SK-N-SH treated with all-trans-retinoic acid at 6 μM for 48 hours (cell line): ENCODE results near the gene PHETA1.
"Not testable (repeated sequence)": the region's sequence is repeated elsewhere in the genome, so short reads cannot be mapped to it uniquely, and the experiment has no call there.

Experiments used
- ARNTL ChIP-seq: fragments of 450-650 bp; formaldehyde crosslinking; IDR thresholded peaks from 2 replicates; pipeline ENCODE4 v1.5.0; 2020; ENCODE audit warnings: low read depth, mild to moderate bottlenecking, moderate library complexity, borderline replicate concordance
- RARB ChIP-seq: fragments of 250-450 bp; sonication (Bioruptor Pico); IDR thresholded peaks from 2 replicates; pipeline ENCODE4 v1.8.0; 2021; ENCODE audit warnings: mild to moderate bottlenecking, moderate library complexity
- TOX ChIP-seq: fragments of 250-450 bp; sonication (Bioruptor Pico); IDR thresholded peaks from 2 replicates; pipeline ENCODE4 v1.8.0; 2021; ENCODE audit warnings: mild to moderate bottlenecking, moderate library complexity, borderline replicate concordance
- TF ChIP-seq, protein P1 (sequence below): fragments of 250-450 bp; sonication (Bioruptor Pico); IDR thresholded peaks from 2 replicates; pipeline ENCODE4 v1.8.0; 2020; ENCODE audit warnings: mild to moderate bottlenecking, moderate library complexity, borderline replicate concordance

DNA sequence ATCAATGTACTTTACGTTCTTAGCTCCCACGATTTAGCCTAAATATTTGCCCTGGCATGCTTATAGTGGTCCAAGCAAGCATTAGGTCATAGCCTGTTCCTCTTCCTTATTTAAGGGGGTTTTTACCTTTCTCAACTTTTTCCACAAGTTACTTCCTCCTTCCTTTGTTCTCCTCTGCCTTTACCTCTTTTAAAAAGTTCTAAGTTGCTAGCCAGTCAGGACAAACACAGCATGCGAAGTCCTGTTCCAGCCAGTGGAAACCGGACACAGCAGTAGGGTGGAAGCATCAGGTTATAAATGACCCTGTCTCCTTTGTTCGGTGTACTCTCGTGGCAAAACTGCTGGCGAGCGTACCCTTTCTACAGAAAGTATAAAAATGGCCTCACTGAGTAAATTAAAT, 28.2 kb downstream of the PHETA1 start:
- TF ChIP-seq TOX, RARB, ARNTL (CRISPR knock-in tag): not testable (repeated sequence)
- TF ChIP-seq, protein P1, sequence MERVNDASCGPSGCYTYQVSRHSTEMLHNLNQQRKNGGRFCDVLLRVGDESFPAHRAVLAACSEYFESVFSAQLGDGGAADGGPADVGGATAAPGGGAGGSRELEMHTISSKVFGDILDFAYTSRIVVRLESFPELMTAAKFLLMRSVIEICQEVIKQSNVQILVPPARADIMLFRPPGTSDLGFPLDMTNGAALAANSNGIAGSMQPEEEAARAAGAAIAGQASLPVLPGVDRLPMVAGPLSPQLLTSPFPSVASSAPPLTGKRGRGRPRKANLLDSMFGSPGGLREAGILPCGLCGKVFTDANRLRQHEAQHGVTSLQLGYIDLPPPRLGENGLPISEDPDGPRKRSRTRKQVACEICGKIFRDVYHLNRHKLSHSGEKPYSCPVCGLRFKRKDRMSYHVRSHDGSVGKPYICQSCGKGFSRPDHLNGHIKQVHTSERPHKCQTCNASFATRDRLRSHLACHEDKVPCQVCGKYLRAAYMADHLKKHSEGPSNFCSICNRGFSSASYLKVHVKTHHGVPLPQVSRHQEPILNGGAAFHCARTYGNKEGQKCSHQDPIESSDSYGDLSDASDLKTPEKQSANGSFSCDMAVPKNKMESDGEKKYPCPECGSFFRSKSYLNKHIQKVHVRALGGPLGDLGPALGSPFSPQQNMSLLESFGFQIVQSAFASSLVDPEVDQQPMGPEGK (CRISPR knock-in tag), result not testable (repeated sequence)
